GM19463 (cell line): Measurements from ENCODE around the gene FREY1.
A peak's percentile ranks its signal among the peaks of the same experiment; 100 is the strongest.

Source experiments
- ATAC-seq: cut with Tn5 transposase; IDR thresholded peaks from one replicate; pipeline ENCODE4 v1.9.1; 2021; ENCODE audit warnings: mild to moderate bottlenecking, moderate library complexity; ENCODE audit not compliant: unreplicated experiment

Gene FREY1

GRCh38 chr11:45896422-45896984 lies 10.6 kb downstream of the FREY1 start:
- no peak for ATAC-seq

- ATAC-seq = no peak
These were observed 11.4 kb downstream of the FREY1 start for GRCh38 chr11:45895553-45896259.

- ATAC-seq = no peak
These were observed 12.4 kb downstream of the FREY1 start for GRCh38 chr11:45894555-45895247.

GRCh38 chr11:45892856-45893255 lies 14.2 kb downstream of the FREY1 start:
- no peak for ATAC-seq

GRCh38 chr11:45890886-45891550 lies 16.1 kb downstream of the FREY1 start:
- ATAC-seq = no peak

- no peak for ATAC-seq
These were observed 17.1 kb downstream of the FREY1 start for GRCh38 chr11:45889966-45890365.

- no peak for ATAC-seq
These were observed 17.5 kb downstream of the FREY1 start for GRCh38 chr11:45889555-45889954.

- no peak for ATAC-seq
These were observed 19.5 kb downstream of the FREY1 start for GRCh38 chr11:45887587-45887986.

- ATAC-seq = no peak
These were observed 20.1 kb downstream of the FREY1 start for GRCh38 chr11:45886816-45887520.

GRCh38 chr11:45885921-45886721 lies 20.9 kb downstream of the FREY1 start:
- no peak for ATAC-seq

- ATAC-seq = peak; percentile 71
These were observed 21.7 kb downstream of the FREY1 start, which contains the start of gene MAPK8IP1 for GRCh38 chr11:45885274-45885920. TSS of gene MAPK8IP1 (plus strand) at chr11:45885651. CDS start at chr11:45885821, 170 bp downstream.

GRCh38 chr11:45884596-45885185 lies 22.4 kb downstream of the FREY1 start:
- ATAC-seq = no peak

- no peak for ATAC-seq
These were observed 25.2 kb downstream of the FREY1 start for GRCh38 chr11:45881708-45882368.

- no peak for ATAC-seq
These were observed 26.1 kb downstream of the FREY1 start for GRCh38 chr11:45880772-45881570.

GRCh38 chr11:45879803-45880686 lies 27.0 kb downstream of the FREY1 start:
- ATAC-seq = no peak

GRCh38 chr11:45877845-45878244 lies 29.2 kb downstream of the FREY1 start:
- ATAC-seq = no peak

- no peak for ATAC-seq
These were observed 29.9 kb downstream of the FREY1 start for GRCh38 chr11:45877221-45877620.
